Adipocyte (in vitro differentiated cells): Measurements from ENCODE around the gene PLXNB2.

ENCODE experiments used
- DNase-seq: peaks from one replicate; pipeline ENCODE4 v3.0.0-alpha.2; 2015; ENCODE audit warnings: low read depth
- H3K27me3 ChIP-seq: replicated peaks from 2 replicates; pipeline ENCODE4 v1.7.0; 2013; ENCODE audit warnings: mild to moderate bottlenecking, low read length, moderate library complexity; ENCODE audit not compliant: control insufficient read depth, insufficient read depth
- H3K36me3 ChIP-seq: 2 replicates; pipeline ENCODE4 v1.7.0; 2013; ENCODE audit warnings: low read length, mild to moderate bottlenecking, moderate library complexity; ENCODE audit not compliant: control insufficient read depth, insufficient read depth, severe bottlenecking
- H3K4me1 ChIP-seq: 2 replicates; pipeline ENCODE4 v1.7.0; 2013; ENCODE audit warnings: mild to moderate bottlenecking, low read length, moderate library complexity; ENCODE audit not compliant: control insufficient read depth, insufficient read depth
- H3K4me3 ChIP-seq: 2 replicates; pipeline ENCODE4 v1.7.0; 2013; ENCODE audit warnings: mild to moderate bottlenecking, low read length, moderate library complexity
- H3K9ac ChIP-seq: 2 replicates; pipeline ENCODE4 v1.7.0; 2013; ENCODE audit warnings: mild to moderate bottlenecking, low read length, moderate library complexity
- H3K9me3 ChIP-seq: 2 replicates; pipeline ENCODE4 v1.7.0; 2013; ENCODE audit warnings: mild to moderate bottlenecking, low read length, moderate library complexity; ENCODE audit not compliant: control insufficient read depth

Gene PLXNB2

DNA sequence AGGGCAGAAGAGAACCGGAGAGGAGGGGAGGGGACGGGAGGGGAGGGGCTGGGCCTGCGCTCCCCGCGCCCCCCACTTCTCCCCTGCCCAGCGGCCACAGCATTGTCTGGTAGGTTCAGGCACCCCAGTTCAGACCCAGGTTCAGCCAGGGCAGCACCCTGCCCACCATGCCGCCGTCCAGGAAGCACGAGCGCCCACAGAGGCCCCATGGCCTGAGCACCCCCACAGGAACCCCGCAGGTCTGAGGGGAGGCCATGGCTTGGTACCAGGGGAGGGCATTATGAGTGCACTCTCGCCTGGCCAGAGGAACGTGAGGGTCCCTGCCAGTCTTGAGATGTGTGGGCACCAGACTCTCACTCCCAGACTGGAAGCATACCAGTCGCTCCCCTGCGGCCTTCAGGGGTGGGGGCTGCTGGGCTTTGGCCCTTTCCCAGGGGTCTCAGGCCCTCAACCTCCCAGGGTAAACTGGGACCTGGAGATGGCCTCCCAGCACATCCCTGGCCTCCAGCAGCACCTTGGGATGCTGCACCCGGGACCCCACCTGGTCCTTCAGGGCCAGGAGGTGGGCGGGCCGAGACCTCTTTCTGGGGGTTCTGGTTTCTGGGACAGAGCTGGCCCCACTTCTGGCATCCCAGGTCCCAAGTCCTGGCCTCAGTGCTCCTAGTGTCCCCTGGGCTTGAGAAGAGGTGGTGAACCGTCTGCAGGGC, 597 bp upstream of the PLXNB2 start:
- Histone ChIP-seq H3K4me1 (peaks cover 37% of the 10 kb centered on the region), H3K9me3 (no peaks in the 10 kb centered on the region), H3K36me3 (no peaks in the 10 kb centered on the region), H3K9ac (peak overlapping the region; percentile 54), H3K27me3 (no peaks in the 10 kb centered on the region), H3K4me3 (peak overlapping the region; percentile 29)
- peak; percentile 23 for DNase-seq

DNA sequence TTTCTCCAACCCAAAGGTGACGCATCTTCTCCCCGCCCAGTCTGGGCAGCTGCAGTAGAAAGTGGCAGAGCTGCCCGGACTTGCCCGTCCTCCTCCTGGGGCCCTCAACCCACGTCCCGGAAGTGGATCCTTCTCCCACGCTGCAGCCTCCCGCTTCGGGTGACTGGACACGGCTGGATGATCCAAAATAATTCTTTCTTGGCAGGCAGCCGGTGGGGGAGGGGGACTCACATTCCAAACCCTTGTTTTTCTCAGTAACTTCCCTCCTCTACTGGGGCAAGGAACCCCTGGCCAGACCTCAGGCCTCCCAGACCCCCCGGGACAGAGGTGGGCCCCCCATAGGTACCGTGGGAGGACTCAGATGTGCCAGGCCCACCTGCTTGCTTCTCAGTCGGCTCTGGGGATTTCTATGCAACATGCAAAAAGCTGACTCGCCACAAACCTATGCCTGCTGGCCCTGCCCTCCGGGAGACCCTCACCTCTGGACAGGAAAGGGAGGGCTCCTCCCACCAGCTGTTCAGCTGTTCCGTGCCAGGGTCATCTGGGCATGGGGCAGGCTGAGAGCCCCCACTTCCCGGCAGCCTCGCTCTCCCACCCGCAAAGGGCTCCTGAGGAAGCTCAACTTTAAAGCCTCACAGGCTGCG, 1.4 kb downstream of the PLXNB2 start:
- Histone ChIP-seq H3K4me1 (peaks cover 51% of the 10 kb centered on the region), H3K36me3 (peaks cover 3% of the 10 kb centered on the region), H3K9ac (peak overlapping the region; percentile 99), H3K9me3 (no peaks in the 10 kb centered on the region), H3K27me3 (no peaks in the 10 kb centered on the region), H3K4me3 (peak overlapping the region; percentile 82)
- DNase-seq, result peak; percentile 95

- H3K9ac ChIP-seq, result peak overlapping the region; percentile 99
- peaks cover 51% of the 10 kb centered on the region for H3K4me1 ChIP-seq
- no peaks in the 10 kb centered on the region for H3K27me3 ChIP-seq
- no peak for DNase-seq
- H3K4me3 ChIP-seq, result peak overlapping the region; percentile 82
- H3K36me3 ChIP-seq, result peaks cover 5% of the 10 kb centered on the region
- no peaks in the 10 kb centered on the region for H3K9me3 ChIP-seq
These were observed 2.0 kb downstream of the PLXNB2 start for GRCh38 chr22:50305393-50305922.

- Histone ChIP-seq H3K4me3 (peak overlapping the region; percentile 82), H3K9ac (peak overlapping the region; percentile 99), H3K9me3 (no peaks in the 10 kb centered on the region), H3K36me3 (peaks cover 5% of the 10 kb centered on the region), H3K4me1 (peaks cover 51% of the 10 kb centered on the region), H3K27me3 (no peaks in the 10 kb centered on the region)
- peak; percentile 47 for DNase-seq
These were observed 2.7 kb downstream of the PLXNB2 start for GRCh38 chr22:50304528-50305392.

DNA sequence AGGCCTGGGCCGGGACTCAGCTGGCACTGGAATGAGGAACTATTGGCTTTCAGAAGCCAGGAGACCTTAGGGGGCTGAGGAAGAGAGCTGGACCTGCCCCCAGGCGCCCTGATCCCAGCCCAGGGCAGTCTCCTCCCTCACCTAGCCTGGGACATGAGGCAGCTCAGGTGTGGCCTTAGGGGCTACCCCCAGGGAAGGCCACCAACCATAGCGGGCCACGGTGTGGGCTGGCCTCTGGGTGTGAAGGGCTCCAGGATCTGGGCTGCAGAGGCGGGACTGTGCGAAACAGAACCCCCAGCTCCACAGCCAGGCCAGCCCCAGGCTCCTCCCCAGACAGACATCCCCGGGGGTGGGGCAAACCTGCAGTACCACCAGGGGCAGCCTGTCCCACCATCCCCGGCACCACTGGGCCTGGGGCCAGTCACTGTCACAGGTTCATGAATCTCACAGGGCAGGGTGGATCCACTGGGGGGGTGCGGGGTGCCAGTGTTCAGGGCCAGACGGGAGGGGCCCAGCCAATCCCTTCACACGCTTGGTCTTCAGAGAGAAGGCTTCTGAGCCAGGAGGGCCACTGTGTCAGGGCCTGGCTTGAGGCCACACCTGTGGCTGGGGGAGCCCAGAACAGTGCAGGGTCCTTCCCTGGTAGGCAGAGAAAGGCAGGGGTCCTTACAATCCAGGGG, 3.5 kb downstream of the PLXNB2 start:
- H3K36me3 ChIP-seq, result peaks cover 5% of the 10 kb centered on the region
- peak overlapping the region; percentile 44 for H3K4me3 ChIP-seq
- DNase-seq, result peak; percentile 37
- peaks cover 50% of the 10 kb centered on the region for H3K4me1 ChIP-seq
- H3K9ac ChIP-seq, result peak overlapping the region; percentile 74
- no peaks in the 10 kb centered on the region for H3K27me3 ChIP-seq
- H3K9me3 ChIP-seq, result no peaks in the 10 kb centered on the region

GRCh38 chr22:50303515-50303847, 4.0 kb downstream of the PLXNB2 start:
- peak overlapping the region; percentile 74 for H3K9ac ChIP-seq
- peak; percentile 17 for DNase-seq
- H3K27me3 ChIP-seq, result no peaks in the 10 kb centered on the region
- no peak overlapping the region for H3K4me3 ChIP-seq
- H3K4me1 ChIP-seq, result peaks cover 46% of the 10 kb centered on the region
- H3K36me3 ChIP-seq, result peaks cover 5% of the 10 kb centered on the region
- no peaks in the 10 kb centered on the region for H3K9me3 ChIP-seq

GRCh38 chr22:50302564-50302963, 4.9 kb downstream of the PLXNB2 start:
- Histone ChIP-seq H3K27me3 (no peaks in the 10 kb centered on the region), H3K4me1 (peaks cover 39% of the 10 kb centered on the region), H3K9me3 (no peaks in the 10 kb centered on the region), H3K36me3 (peaks cover 5% of the 10 kb centered on the region), H3K9ac (peak overlapping the region; percentile 74), H3K4me3 (no peak overlapping the region)
- DNase-seq, result peak; percentile 16

DNA sequence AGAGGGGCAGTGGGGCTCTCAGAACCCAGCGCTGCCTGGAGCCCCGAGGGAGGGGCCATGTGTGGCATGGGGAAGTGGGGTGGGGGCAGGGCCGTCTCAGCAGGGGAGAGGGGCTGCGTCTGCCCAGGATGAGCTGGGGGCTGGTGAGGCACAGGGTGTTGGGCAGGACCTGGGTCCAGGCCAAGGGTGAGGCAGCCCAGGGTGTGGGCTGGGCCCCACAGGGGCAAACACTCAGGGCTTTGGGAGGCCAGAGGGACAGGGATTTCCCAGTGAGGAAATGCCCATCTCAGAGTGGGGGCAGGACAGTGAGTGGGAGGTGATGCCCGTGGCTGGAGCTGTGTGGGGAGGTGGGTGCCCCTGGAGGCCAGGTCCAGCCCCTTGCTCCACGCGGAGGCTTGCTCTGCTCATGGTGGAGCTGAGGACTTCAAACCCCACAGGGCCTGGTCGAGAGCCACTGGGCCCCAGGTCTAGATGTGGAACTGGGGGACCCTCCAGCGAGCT, 5.4 kb downstream of the PLXNB2 start:
- Histone ChIP-seq H3K36me3 (peaks cover 5% of the 10 kb centered on the region), H3K4me1 (peaks cover 39% of the 10 kb centered on the region), H3K27me3 (no peaks in the 10 kb centered on the region), H3K9ac (peak overlapping the region; percentile 74), H3K4me3 (no peak overlapping the region), H3K9me3 (no peaks in the 10 kb centered on the region)
- peak; percentile 66 for DNase-seq

DNA sequence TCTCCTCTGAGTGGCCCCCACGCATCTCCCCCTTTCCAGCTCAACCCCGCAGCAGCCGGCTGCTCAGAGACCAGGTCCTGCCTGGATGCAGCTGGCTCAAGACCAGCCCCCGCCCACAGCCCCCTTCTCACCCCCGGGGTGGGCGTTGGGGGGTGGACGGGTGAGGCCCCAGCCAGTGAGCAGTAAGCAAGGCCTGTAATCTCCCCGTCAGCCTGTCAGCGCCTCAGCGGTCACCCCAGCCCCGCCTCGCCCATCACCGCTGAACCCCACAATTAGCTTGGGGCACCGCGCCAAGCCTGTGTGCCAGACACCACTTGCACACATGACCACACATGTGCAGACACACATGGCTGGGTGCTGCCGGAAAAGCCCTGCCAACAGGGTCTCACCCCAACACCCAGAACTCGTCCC, 5.9 kb downstream of the PLXNB2 start:
- Histone ChIP-seq H3K27me3 (no peaks in the 10 kb centered on the region), H3K9me3 (no peaks in the 10 kb centered on the region), H3K4me1 (peaks cover 44% of the 10 kb centered on the region), H3K9ac (peak overlapping the region; percentile 74), H3K4me3 (no peak overlapping the region), H3K36me3 (peaks cover 5% of the 10 kb centered on the region)
- peak; percentile 11 for DNase-seq

DNA sequence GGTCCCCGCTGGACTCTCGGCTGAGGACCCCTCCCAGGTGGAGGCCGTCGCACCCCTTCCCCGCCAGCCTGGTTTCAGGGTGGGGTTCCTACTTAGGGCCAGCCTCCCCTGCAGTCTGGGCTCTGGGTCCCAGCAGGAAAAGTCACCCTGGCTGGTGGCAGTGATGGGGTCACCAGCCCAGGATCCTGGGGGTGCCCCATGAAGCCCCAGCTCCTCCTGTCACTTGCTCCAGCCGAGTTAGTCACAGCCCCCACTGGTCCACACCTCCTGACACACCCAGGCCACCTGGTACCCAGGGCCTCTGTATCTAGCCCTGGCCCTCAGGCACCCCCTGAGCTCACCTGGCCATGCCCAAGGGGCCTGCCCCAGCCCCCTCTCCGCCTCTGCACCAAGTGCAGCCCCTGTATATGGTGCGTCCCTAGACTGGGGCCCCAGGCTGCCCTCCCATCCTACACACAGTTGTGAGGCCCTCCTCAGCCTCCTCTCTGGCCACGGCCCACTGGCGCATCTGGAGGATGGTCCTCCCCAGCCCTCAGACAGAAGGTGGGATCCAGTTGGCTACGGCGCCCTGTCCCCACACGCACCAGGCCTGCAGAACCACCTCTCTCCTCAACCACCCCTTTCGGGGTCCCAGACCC, 6.7 kb downstream of the PLXNB2 start:
- Histone ChIP-seq H3K4me3 (no peak overlapping the region), H3K27me3 (no peaks in the 10 kb centered on the region), H3K9ac (peak overlapping the region; percentile 42), H3K9me3 (no peaks in the 10 kb centered on the region), H3K36me3 (peaks cover 5% of the 10 kb centered on the region), H3K4me1 (peaks cover 44% of the 10 kb centered on the region)
- no peak for DNase-seq
